ENCODE data around the gene PAN3.

GRCh38 chr13:28140433-28141125, 2.2 kb downstream of the PAN3 start:
- TF ChIP-seq CTCF (IDR thresholded peaks at IDR 0.05; ENCODE audit: insufficient read depth, low read length) (no peak), REST (IDR thresholded peaks at IDR 0.05; ENCODE audit: insufficient replicate concordance, low read depth) (no peak), GABPA (IDR thresholded peaks at IDR 0.05; ENCODE audit: low read depth) (no peak), POLR2AphosphoS5 (IDR thresholded peaks at IDR 0.05; ENCODE audit: low read depth) (no peak), SPI1 (IDR thresholded peaks at IDR 0.05; ENCODE audit: borderline replicate concordance, low read depth) (no peak)
